ENCODE results near the gene STARD10. TPM values are rescaled to one million over a fixed set of nuclear protein-coding genes. Genes with fewer than 3 reads are reported as not detected.
A peak's percentile ranks its signal among the peaks of the same experiment; 100 is the strongest.

Gene STARD10
- total and polyA plus RNA-seq, 2 donors from 2014 or later = 40.7 to 127 TPM

GRCh38 chr11:72842126-72842525 is 48.3 kb upstream of the STARD10 start:
- Histone ChIP-seq H3K4me1 (ENCODE audit: control insufficient read depth in 2 of 3, insufficient read depth in 2 of 3, low read depth in 1 of 3, low read length in 3 of 3) (peaks cover 0 to 4% (median 2%) of the 10 kb centered on the region in 3 donors), H3K9ac (ENCODE audit: low read length in 3 of 3) (no peak overlapping the region), H3K27ac (ENCODE audit: low read depth in 2 of 2, low read length in 2 of 2) (peak overlapping the region in 1 of 2 donors; percentile 48), H3K9me3 (ENCODE audit: control insufficient read depth in 2 of 3, insufficient read depth in 1 of 3, low read length in 3 of 3) (no peaks in the 10 kb centered on the region), H3K36me3 (ENCODE audit: control insufficient read depth in 2 of 3, insufficient read depth in 3 of 3, low read length in 3 of 3) (peaks cover 0 to 13% (median 2%) of the 10 kb centered on the region in 3 donors), H3K27me3 (ENCODE audit: control insufficient read depth, insufficient read depth, low read length) (no peaks in the 10 kb centered on the region), H3K4me3 (ENCODE audit: low read length in 3 of 3) (no peak overlapping the region)
- TF ChIP-seq CTCF (IDR thresholded peaks at IDR 0.05; ENCODE audit: borderline replicate concordance, extremely low read depth, insufficient read depth) = no peak
- DNase-seq (no peak), FAIRE-seq (no peak)
- intact Hi-C loops (cut with DNase I) = no loop called here

- no peak overlapping the region for H3K4me3 ChIP-seq (ENCODE audit: low read length in 3 of 3)
- no peaks in the 10 kb centered on the region for H3K27me3 ChIP-seq (ENCODE audit: control insufficient read depth, insufficient read depth, low read length)
- no peak overlapping the region for H3K9ac ChIP-seq (ENCODE audit: low read length in 3 of 3)
- H3K9me3 ChIP-seq (ENCODE audit: control insufficient read depth in 2 of 3, insufficient read depth in 1 of 3, low read length in 3 of 3) = no peaks in the 10 kb centered on the region
- TF ChIP-seq CTCF (IDR thresholded peaks at IDR 0.05; ENCODE audit: borderline replicate concordance, extremely low read depth, insufficient read depth) = no peak
- no peak for DNase-seq
- no peak for FAIRE-seq
- H3K4me1 ChIP-seq (ENCODE audit: control insufficient read depth in 2 of 3, insufficient read depth in 2 of 3, low read depth in 1 of 3, low read length in 3 of 3) = peaks cover 0 to 4% (median 2%) of the 10 kb centered on the region in 3 donors
- intact Hi-C loops (cut with DNase I) = no loop called here
- H3K36me3 ChIP-seq (ENCODE audit: control insufficient read depth in 2 of 3, insufficient read depth in 3 of 3, low read length in 3 of 3) = peaks cover 0 to 13% (median 2%) of the 10 kb centered on the region in 3 donors
- H3K27ac ChIP-seq (ENCODE audit: low read depth in 2 of 2, low read length in 2 of 2) = no peak overlapping the region
These were observed 47.5 kb upstream of the STARD10 start for GRCh38 chr11:72841397-72841796.

- intact Hi-C loops (cut with DNase I) = no loop called here
- Histone ChIP-seq H3K9me3 (ENCODE audit: control insufficient read depth in 2 of 3, insufficient read depth in 1 of 3, low read length in 3 of 3) (no peaks in the 10 kb centered on the region), H3K27me3 (ENCODE audit: control insufficient read depth, insufficient read depth, low read length) (no peaks in the 10 kb centered on the region), H3K27ac (ENCODE audit: low read depth in 2 of 2, low read length in 2 of 2) (no peak overlapping the region), H3K4me3 (ENCODE audit: low read length in 3 of 3) (no peak overlapping the region), H3K4me1 (ENCODE audit: control insufficient read depth in 2 of 3, insufficient read depth in 2 of 3, low read depth in 1 of 3, low read length in 3 of 3) (peaks cover 0 to 4% (median 2%) of the 10 kb centered on the region in 3 donors), H3K9ac (ENCODE audit: low read length in 3 of 3) (no peak overlapping the region), H3K36me3 (ENCODE audit: control insufficient read depth in 2 of 3, insufficient read depth in 3 of 3, low read length in 3 of 3) (peaks cover 0 to 13% (median 2%) of the 10 kb centered on the region in 3 donors)
- FAIRE-seq (no peak), DNase-seq (no peak)
- no peak for TF ChIP-seq CTCF (IDR thresholded peaks at IDR 0.05; ENCODE audit: borderline replicate concordance, extremely low read depth, insufficient read depth)
These were observed 46.9 kb upstream of the STARD10 start for GRCh38 chr11:72840780-72841179.

All from kidney (tissue), 14 donors.